ENCODE data around the gene ARID3C.

The ARID3C gene

DNA sequence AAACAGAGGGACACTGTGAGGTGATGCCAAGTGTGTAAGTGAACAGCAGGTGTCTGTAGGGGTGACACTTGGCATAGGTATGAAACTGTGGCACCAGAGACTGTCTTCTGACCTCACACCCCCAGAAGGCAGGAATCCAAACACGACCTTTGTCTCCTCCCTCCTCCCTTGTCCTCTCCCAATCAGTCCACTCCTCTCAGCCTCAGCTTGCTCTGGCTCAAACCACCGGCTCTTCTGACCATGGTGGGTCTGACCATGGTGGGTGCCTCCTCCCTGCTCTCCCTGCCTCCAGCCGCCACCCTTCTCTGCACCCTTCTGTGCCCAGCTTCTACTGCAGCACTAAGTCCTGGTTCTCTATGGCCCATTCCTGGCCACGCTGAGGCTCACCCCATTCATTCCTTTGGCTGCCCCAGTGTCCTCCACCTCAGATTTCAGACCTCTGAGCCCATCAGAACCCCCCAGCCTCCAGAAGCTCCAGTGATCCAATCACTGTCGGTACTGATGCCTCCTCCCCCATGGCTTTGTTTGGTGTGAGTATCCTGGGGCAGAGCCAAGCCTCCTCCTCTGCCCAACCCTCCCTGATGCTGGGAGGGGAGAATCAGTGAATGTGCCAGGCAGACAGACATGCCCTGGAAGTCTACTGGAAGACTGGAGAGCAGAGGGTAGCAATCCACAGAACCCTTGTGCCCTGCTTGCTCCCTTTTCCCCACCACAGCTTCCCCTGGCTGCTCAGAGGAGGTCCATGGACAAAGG is 1.7 kb upstream of the ARID3C start:
- in situ Hi-C loops (cut with MboI; ENCODE audit: low sequenced_read_pairs) = no loop called here

GRCh38 chr9:34629491-34629808 is 584 bp upstream of the ARID3C start:
- in situ Hi-C loops (cut with MboI; ENCODE audit: low sequenced_read_pairs) = no loop called here

- in situ Hi-C loops (cut with MboI; ENCODE audit: low sequenced_read_pairs) = no loop called here
These were observed 880 bp downstream of the ARID3C start for GRCh38 chr9:34627716-34628655.

DNA sequence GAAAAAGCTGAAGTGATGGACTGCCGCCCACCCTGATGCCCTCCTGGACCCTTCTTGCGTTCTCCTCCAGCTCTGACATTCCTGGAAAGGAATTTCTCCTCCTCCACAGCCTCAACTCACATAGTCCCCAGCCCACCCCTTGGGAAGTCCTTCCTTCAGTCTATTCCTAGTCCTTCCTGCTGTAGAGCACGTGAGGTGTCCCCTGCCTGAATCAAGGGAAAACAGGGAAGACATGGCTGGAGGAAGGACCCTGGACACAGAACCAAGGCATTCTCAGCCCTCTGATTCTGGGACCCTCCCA is 3.7 kb downstream of the ARID3C start:
- in situ Hi-C loops (cut with MboI; ENCODE audit: low sequenced_read_pairs) = no loop called here

DNA sequence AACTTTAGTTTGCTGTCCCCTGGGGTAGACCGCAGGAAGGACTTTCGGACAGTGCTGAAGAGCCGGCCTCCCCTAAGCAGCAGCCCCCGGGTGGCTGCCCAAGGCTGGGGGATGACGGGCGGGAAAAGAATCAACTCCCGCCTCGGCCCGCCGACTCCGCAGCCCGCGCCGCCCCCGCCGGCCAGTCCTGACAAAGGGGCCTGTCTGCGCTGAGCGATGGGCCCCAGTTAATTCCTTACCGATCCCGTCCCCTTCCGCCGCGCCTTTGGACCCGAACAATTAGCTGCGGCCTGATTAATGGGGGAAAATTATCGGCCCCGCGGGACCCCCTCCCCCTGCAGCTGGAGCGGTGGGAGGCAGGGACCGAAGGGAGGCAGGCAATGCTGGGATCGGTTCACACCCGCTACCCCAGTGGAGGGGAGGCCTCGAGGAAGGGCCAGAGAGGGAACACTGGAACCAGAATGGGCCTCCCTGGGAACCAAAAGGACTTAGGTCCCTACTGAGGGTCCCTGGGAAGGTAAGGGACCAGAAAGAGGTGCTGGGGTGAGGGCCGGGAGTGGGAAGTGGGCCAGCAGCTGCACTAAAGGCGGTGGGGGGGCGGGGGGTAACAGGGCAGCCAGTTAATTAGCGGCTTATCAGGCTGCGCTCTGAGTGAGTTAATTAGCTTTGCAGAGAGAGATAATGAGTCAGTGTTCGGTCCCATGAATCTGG is 4.2 kb downstream of the ARID3C start:
- in situ Hi-C loops (cut with MboI; ENCODE audit: low sequenced_read_pairs) = no loop called here

GRCh38 chr9:34623374-34624235 is 5.3 kb downstream of the ARID3C start:
- in situ Hi-C loops (cut with MboI; ENCODE audit: low sequenced_read_pairs) = no loop called here

- in situ Hi-C loops (cut with MboI; ENCODE audit: low sequenced_read_pairs) = no loop called here
These were observed 8.5 kb downstream of the ARID3C start, which contains the start of gene DCTN3 for GRCh38 chr9:34620061-34620994. Gene DCTN3 (minus strand): TSS chr9:34620495. CDS start chr9:34620464, 31 bp downstream.

DNA sequence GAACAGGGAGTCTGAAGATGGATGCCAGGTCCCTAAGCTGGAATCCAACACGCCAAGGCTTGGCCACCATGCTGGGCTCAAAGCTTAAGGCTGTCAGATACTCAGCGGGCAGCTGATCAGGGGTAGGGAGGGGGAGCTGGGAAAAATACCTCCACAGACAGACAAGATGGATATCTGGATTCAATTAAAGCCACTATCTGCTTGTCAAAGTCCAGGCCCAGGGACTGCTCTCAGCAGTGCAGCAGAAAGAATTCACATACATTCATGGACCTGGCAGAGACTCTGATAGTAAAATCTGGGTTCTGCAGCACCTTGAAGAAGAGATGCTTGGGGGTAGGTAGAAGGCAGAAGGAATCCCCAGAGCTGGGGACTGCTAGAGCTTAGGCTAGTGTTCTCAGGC is 13.7 kb downstream of the ARID3C start:
- in situ Hi-C loops (cut with MboI; ENCODE audit: low sequenced_read_pairs) = no loop called here

DNA sequence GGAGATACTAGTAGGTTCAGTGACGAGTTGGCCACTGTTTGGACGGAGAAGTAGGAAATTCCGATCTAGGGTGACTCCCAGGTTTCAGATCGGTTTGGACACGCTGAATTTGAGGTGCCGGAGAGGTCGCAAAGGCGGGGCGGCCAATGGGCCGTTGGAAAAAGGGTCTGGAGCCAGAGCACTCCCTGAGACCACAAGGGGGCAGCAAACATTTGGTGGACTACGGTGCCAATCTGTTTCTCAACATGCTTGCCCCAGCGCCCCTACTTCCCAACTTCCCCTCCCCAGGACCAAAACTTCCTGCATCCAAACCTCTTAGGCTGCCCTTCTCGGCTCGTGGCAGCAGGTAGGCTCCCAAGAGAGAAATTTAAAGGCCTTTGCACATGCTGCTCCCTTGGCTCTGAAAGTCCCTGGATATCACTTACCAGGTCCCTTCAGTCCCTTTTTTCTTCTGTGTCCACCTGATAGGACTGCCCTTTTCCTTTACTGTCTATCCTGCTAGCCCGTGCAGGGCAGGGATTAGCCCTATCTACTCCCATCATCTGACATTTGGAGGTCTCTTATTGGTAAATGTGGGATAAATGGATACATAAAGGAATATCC is 16.0 kb downstream of the ARID3C start:
- in situ Hi-C loops (cut with MboI; ENCODE audit: low sequenced_read_pairs) = no loop called here

DNA sequence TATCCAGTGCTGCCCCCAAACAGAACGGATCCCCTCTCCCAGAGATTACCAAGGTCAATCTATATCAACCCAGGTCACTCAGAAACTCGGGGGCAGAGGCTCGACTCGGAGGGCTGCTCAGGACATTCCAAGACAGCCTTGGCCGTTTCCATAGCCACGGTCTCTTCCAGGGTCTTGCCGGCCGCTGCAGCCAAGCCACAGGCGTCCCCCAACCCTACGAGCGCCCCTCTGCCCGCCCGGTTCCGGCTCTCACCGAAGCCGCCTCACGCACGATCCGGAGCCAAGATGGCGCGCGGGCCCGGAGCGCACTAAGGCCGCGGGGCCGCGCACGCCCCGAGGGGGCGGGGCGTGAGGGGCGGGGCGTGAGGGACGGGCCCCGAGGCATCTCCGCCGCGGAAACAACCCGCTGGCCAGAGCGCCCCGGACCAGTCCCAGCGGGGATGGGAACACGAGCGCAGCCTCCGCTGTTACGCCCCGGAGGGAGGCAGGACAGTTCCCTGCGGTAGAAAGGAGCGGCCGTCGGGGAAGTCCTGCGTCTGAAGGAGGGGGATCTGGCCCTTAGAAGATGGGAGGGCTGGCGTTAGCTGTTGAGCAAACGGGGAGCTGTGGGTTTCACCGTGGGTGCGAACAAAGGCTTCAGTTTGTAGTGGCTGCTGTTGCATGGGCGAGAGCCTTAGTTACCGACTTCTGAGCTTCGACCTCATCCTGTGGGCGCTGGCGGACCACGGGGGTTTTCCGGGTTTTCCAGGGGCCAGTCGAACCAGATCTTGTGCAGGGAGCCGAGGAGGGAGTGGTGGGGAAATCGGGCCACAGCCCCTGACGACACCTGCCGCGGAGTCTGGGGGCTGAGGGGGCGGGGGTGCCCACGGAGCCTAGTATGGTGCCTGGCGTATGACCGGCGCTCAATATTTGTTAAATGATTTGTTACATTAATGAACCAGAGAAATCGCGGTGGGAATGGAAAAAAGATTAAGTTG is 16.8 kb downstream of the ARID3C start, which contains the start of gene RPP25L:
Gene RPP25L (minus strand): TSS at position 287 of the 977 bp plus-strand sequence. CDS start 801 bp downstream, outside the sequence.
- in situ Hi-C loops (cut with MboI; ENCODE audit: low sequenced_read_pairs) = no loop called here

DNA sequence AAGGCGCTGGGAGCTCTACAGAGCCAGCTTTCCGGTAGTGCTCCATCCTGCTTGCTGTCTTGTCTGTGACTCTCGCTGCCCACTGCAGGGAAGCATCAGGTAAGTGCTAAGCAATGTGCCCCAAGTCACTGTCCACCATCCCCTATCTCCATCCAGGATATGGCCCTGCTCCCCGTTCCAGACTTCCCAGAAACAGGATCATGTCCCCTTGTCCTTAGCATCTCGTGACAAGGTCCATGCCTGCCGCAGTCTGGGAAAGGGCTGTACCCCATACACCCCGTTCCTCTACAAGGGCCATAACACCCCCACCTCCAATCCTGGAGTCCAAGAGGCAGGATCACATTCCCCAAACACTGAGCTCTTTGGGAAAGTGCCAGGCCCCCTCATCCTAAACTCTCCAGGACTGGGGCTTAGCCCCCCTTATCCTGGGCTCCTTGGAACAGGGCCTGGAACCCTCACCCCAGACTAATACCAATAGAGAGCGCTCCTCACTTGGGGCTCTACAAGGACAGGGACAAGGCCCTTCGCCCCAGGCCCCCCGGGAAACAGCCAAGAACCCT is 17.5 kb downstream of the ARID3C start:
- in situ Hi-C loops (cut with MboI; ENCODE audit: low sequenced_read_pairs) = no loop called here

DNA sequence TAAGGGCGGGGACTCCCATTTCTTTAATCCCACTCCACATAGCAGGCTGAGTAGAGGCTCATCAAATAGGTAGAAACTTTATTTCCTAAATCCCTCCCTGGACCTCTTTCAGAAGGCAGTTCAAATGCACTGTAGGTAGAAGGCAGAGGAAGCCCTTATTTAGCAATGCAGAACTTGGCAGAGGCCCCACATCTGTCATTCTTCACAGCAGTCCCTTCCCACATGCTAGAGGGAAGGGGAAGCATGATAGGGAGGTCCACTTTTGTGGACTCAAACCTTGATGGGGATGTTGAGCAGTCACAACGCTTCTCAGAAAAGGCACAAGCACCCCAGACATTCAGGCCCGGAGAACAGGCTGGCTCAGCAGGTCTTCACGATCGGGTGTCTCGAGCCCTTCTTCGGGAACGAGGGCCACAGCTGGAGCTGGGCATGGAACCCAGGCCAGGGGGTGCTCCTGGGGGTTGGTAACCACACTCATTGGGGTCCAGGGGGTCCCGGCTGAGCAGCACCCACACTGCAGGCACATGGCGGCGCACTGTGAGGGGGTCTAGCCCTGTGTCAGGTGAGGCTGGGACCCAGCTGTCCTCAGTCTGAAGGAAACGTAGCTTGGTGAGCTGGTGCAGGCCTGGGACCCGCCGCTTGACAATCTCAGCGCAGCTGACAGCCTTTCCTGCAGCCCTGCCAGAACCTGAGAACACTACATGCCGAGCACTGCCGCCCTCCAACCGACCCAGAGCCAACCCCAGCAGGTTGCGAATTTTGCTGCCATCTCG is 18.2 kb downstream of the ARID3C start:
- in situ Hi-C loops (cut with MboI; ENCODE audit: low sequenced_read_pairs) = no loop called here

GRCh38 chr9:34607331-34607730 is 21.5 kb downstream of the ARID3C start:
- in situ Hi-C loops (cut with MboI; ENCODE audit: low sequenced_read_pairs) = loop anchor here (10.0 kb wide), 1 partner anchor 57 kb away; the partner anchor contains the start of gene CCL27

GRCh38 chr9:34606905-34607304 is 22.0 kb downstream of the ARID3C start:
- in situ Hi-C loops (cut with MboI; ENCODE audit: low sequenced_read_pairs) = loop anchor here (10.0 kb wide), 1 partner anchor 58 kb away; the partner anchor contains the start of gene CCL27

- in situ Hi-C loops (cut with MboI; ENCODE audit: low sequenced_read_pairs) = loop anchor here (10.0 kb wide), 1 partner anchor 59 kb away; the partner anchor contains the start of gene CCL27
These were observed 22.7 kb downstream of the ARID3C start for GRCh38 chr9:34606190-34606589.

DNA sequence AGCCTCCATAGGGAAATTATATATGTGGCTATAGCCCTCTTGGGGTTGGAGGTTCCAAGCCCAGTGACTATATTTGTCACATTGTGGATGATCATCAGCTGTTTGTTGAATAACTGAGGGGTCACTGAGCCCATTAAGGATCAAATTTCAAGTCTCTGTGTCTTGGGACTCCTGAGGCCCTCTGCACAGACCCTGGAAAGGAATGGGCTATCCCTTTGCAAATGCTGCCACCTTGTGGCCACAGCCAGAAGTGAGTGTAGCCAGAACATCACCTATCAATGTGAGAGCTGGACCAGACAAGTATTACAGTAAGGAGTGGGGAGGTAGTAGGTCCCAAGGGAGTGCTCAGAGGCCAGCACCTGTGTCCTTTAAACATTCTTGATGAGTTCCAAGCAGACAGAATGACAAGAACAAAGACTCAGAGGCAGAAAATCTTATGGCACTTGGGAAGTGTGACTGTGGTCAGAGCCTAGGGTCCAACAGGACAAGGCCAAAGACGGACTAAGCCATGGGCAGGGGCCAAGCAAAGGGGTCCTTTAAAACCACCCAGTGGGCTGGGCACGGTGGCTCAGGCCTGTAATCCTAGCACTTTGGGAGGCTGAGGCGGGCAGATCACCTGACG is 25.1 kb downstream of the ARID3C start:
- in situ Hi-C loops (cut with MboI; ENCODE audit: low sequenced_read_pairs) = loop anchor here (10.0 kb wide), 1 partner anchor 61 kb away; the partner anchor contains the start of gene CCL27
